Loucy (cell line): ENCODE data around the gene APOBEC3H.

Experiments
- H2AFZ ChIP-seq: fragments of 200-600 bp; sonication (generic); 2 replicates; pipeline ENCODE4 v1.6.0; 2016; ENCODE audit warnings: antibody characterized with exemption, mild to moderate bottlenecking, low read length, moderate library complexity
- H3F3A ChIP-seq: fragments of 200-600 bp; 2 replicates; pipeline ENCODE4 v1.6.0; 2016; ENCODE audit warnings: antibody characterized with exemption, low read depth, mild to moderate bottlenecking
- H3K27me3 ChIP-seq: fragments of 200-600 bp; sonication (generic); 2 replicates; pipeline ENCODE4 v1.6.1; 2014; ENCODE audit warnings: low read length, mild to moderate bottlenecking; ENCODE audit not compliant: insufficient read depth, poor library complexity, severe bottlenecking
- H3K36me3 ChIP-seq: fragments of 200-600 bp; sonication (generic); 2 replicates; pipeline ENCODE4 v1.6.1; 2016; ENCODE audit warnings: low read length; ENCODE audit not compliant: insufficient read depth
- H3K4me1 ChIP-seq: fragments of 200-600 bp; sonication (generic); 2 replicates; pipeline ENCODE4 v1.5.1; 2014; ENCODE audit warnings: low read length, mild to moderate bottlenecking; ENCODE audit not compliant: insufficient read depth, poor library complexity, severe bottlenecking
- H3K4me2 ChIP-seq: fragments of 200-600 bp; sonication (generic); 2 replicates; pipeline ENCODE4 v1.6.0; 2014; ENCODE audit warnings: antibody characterized with exemption, low read length, low read depth, mild to moderate bottlenecking; ENCODE audit not compliant: poor library complexity, severe bottlenecking
- H3K4me3 ChIP-seq: fragments of 200-600 bp; sonication (generic); 2 replicates; pipeline ENCODE4 v1.5.1; 2014; ENCODE audit warnings: low read length, mild to moderate bottlenecking, mixed read lengths; ENCODE audit not compliant: poor library complexity, severe bottlenecking
- H3K79me2 ChIP-seq: fragments of 200-600 bp; sonication (generic); 2 replicates; pipeline ENCODE4 v1.6.1; 2014; ENCODE audit warnings: low read length; ENCODE audit not compliant: insufficient read depth
- H3K9ac ChIP-seq: fragments of 200-600 bp; sonication (generic); 2 replicates; pipeline ENCODE4 v1.6.0; 2014; ENCODE audit warnings: mild to moderate bottlenecking, low read depth, low read length, moderate library complexity; ENCODE audit not compliant: poor library complexity, severe bottlenecking
- H3K9me2 ChIP-seq: fragments of 200-600 bp; sonication (generic); replicated peaks from 2 replicates; pipeline ENCODE4 v1.6.1; 2016; ENCODE audit warnings: low read depth, low read length, mixed read lengths
- H3K9me3 ChIP-seq: fragments of 200-600 bp; sonication (generic); 2 replicates; pipeline ENCODE4 v1.6.1; 2014; ENCODE audit warnings: mild to moderate bottlenecking, antibody characterized with exemption, low read length, low read depth; ENCODE audit not compliant: insufficient read depth
- H4K20me1 ChIP-seq: fragments of 200-600 bp; sonication (generic); 2 replicates; pipeline ENCODE4 v1.6.0; 2014; ENCODE audit warnings: antibody characterized with exemption, low read length, mild to moderate bottlenecking; ENCODE audit not compliant: insufficient read depth, poor library complexity, severe bottlenecking
- CTCF ChIP-seq: fragments of 200-600 bp; sonication (generic); conservative IDR thresholded peaks from 2 replicates; pipeline ENCODE4 v1.5.1; 2014; ENCODE audit warnings: mild to moderate bottlenecking, antibody characterized with exemption, low read length
- EZH2phosphoT487 ChIP-seq: fragments of 200-600 bp; IDR thresholded peaks from 2 replicates; pipeline ENCODE4 v1.6.1; 2018; ENCODE audit warnings: antibody characterized with exemption, mild to moderate bottlenecking, moderate library complexity, borderline replicate concordance

Gene APOBEC3H

GRCh38 chr22:39130892-39131855, 34.1 kb downstream of the APOBEC3H start:
- Histone ChIP-seq H3K4me3 (no peak overlapping the region), H3K4me2 (no peak overlapping the region), H3K27me3 (no peaks in the 10 kb centered on the region), H3K4me1 (no peaks in the 10 kb centered on the region), H3F3A (no peaks in the 10 kb centered on the region), H3K36me3 (no peaks in the 10 kb centered on the region), H4K20me1 (no peaks in the 10 kb centered on the region), H3K9ac (no peak overlapping the region), H3K9me2 (no peaks in the 10 kb centered on the region), H3K9me3 (no peaks in the 10 kb centered on the region), H2AFZ (no peak overlapping the region), H3K79me2 (no peaks in the 10 kb centered on the region)
- TF ChIP-seq EZH2phosphoT487 (no peak), CTCF (no peak)

GRCh38 chr22:39132281-39132680, 35.2 kb downstream of the APOBEC3H start:
- H3K9me3 ChIP-seq = no peaks in the 10 kb centered on the region
- H3K9ac ChIP-seq = no peak overlapping the region
- no peaks in the 10 kb centered on the region for H3K27me3 ChIP-seq
- H2AFZ ChIP-seq = no peak overlapping the region
- no peaks in the 10 kb centered on the region for H3K79me2 ChIP-seq
- H3K9me2 ChIP-seq = no peaks in the 10 kb centered on the region
- TF ChIP-seq CTCF = no peak
- TF ChIP-seq EZH2phosphoT487 = no peak
- no peak overlapping the region for H3K4me3 ChIP-seq
- no peaks in the 10 kb centered on the region for H3K36me3 ChIP-seq
- H4K20me1 ChIP-seq = no peaks in the 10 kb centered on the region
- no peak overlapping the region for H3K4me2 ChIP-seq
- no peaks in the 10 kb centered on the region for H3F3A ChIP-seq
- H3K4me1 ChIP-seq = no peaks in the 10 kb centered on the region

- Histone ChIP-seq H3K4me3 (no peak overlapping the region), H2AFZ (no peak overlapping the region), H3K9ac (no peak overlapping the region), H3K79me2 (no peaks in the 10 kb centered on the region), H3K4me2 (no peak overlapping the region), H3K9me2 (no peaks in the 10 kb centered on the region), H4K20me1 (no peaks in the 10 kb centered on the region), H3K9me3 (no peaks in the 10 kb centered on the region), H3K36me3 (no peaks in the 10 kb centered on the region), H3K4me1 (no peaks in the 10 kb centered on the region), H3K27me3 (no peaks in the 10 kb centered on the region), H3F3A (no peaks in the 10 kb centered on the region)
- TF ChIP-seq EZH2phosphoT487 (no peak), CTCF (no peak)
These were observed 36.0 kb downstream of the APOBEC3H start for GRCh38 chr22:39132871-39133524.
